Left lung (tissue), 10 donors: ENCODE measurements around the gene ARHGAP27. TPM values are rescaled to one million over a fixed set of nuclear protein-coding genes. Genes with fewer than 3 reads are reported as not detected.

Experiments used
- ATAC-seq: fragments of 200-7000 bp; cut with Tn5 transposase; one replicate; pipeline ENCODE4 v1.9.1; 2020; ENCODE audit warnings: moderate library complexity
- DNase-seq, 4 donors: peaks; one replicate each; pipeline ENCODE4 v3.0.0-alpha.2; 2013 to 2020
- H3K27ac ChIP-seq, 2 donors: fragments of 200-600 bp; sonication (generic) in 1 of 2; one replicate each; pipeline versions ENCODE4 v1.5.0 to v1.8.0; 2020 to 2021
- H3K27me3 ChIP-seq, 2 donors: fragments of 200-600 bp; sonication (generic) in 1 of 2; one replicate each; pipeline versions ENCODE4 v1.5.0 to v1.8.0; 2020 to 2021
- H3K36me3 ChIP-seq, 2 donors: fragments of 200-600 bp; sonication (generic) in 1 of 2; one replicate each; pipeline versions ENCODE4 v1.5.0 to v1.8.0; 2020 to 2021
- H3K4me1 ChIP-seq, 2 donors: fragments of 200-600 bp; one replicate each; pipeline ENCODE4 v1.8.0; 2021
- H3K4me3 ChIP-seq, 2 donors: fragments of 200-600 bp; sonication (generic) in 1 of 2; one replicate each; pipeline versions ENCODE4 v1.5.0 to v1.8.0; 2020 to 2021; ENCODE audit warnings: mild to moderate bottlenecking in 1 of 2
- H3K9me3 ChIP-seq, 2 donors: fragments of 200-600 bp; sonication (generic) in 1 of 2; one replicate each; pipeline versions ENCODE4 v1.5.0 to v1.8.0; 2020 to 2021
- CTCF ChIP-seq, 2 donors: fragments of 200-600 bp; sonication (generic) in 1 of 2; IDR thresholded peaks; one replicate each; pipeline versions ENCODE4 v1.5.0 to v1.8.0; 2021; ENCODE audit warnings: antibody characterized with exemption in 2 of 2
- intact Hi-C, 2 donors: fragments of 100-400 bp; cut with DNase I; formaldehyde crosslinking; loops; one replicate each; pipeline versions ENCODE4 v1.11.2 to v1.14.2; 2022
- polyA plus RNA-seq, 6 donors: library from polyadenylated mRNA; unstranded; fragments of 120-200 nt; gene quantifications; one replicate each; pipeline ENCODE4 v1.2.1, GENCODE V29; 2013; ENCODE audit not compliant: insufficient read length in 6 of 6
- total RNA-seq, 2 donors: library from RNA; stranded (reverse); fragmentation: NEBNext Ultra II Directional; extraction: Animal tissue kit (Norgen Biotek cat#: 25700); gene quantifications; one replicate each; pipeline ENCODE4 v1.2.1, GENCODE V29; 2021
- donor health status: DM: no; HTN: yes; CAD: no.
- donor health status: DM: no; HTN: no; CAD: no.

The ARHGAP27 gene
- total and polyA plus RNA-seq, 8 donors: 22.3 to 80.6 (median 29.2) TPM

GRCh38 chr17:45435481-45435880 lies 2.8 kb upstream of the ARHGAP27 start:
- Histone ChIP-seq H3K4me3 (no peak overlapping the region), H3K9me3 (no peaks in the 10 kb centered on the region), H3K27me3 (peaks cover 0 to 13% of the 10 kb centered on the region in 2 donors), H3K4me1 (peaks cover 21 to 34% of the 10 kb centered on the region in 2 donors), H3K36me3 (peaks cover 0 to 58% of the 10 kb centered on the region in 2 donors), H3K27ac (no peak overlapping the region)
- ATAC-seq: no peak
- peak in 1 of 4 donors; percentile 42 for DNase-seq
- intact Hi-C loops: no loop called here
- TF ChIP-seq CTCF (IDR thresholded peaks at IDR 0.05): no peak

GRCh38 chr17:45433159-45433535 lies 477 bp upstream of the ARHGAP27 start:
- Histone ChIP-seq H3K36me3 (peaks cover 0 to 49% of the 10 kb centered on the region in 2 donors), H3K27me3 (peaks cover 0 to 28% of the 10 kb centered on the region in 2 donors), H3K4me3 (peak overlapping the region; percentile 56 to 79), H3K4me1 (peaks cover 27 to 49% of the 10 kb centered on the region in 2 donors), H3K9me3 (no peaks in the 10 kb centered on the region), H3K27ac (peak overlapping the region; percentile 80 to 92)
- no peak for TF ChIP-seq CTCF (IDR thresholded peaks at IDR 0.05)
- intact Hi-C loops: no loop called here
- DNase-seq (peak in 1 of 4 donors; percentile 58), ATAC-seq (no peak)

- H3K27me3 ChIP-seq: peaks cover 0 to 28% of the 10 kb centered on the region in 2 donors
- H3K36me3 ChIP-seq: peaks cover 0 to 35% of the 10 kb centered on the region in 2 donors
- intact Hi-C loops: no loop called here
- H3K9me3 ChIP-seq: no peaks in the 10 kb centered on the region
- no peak for TF ChIP-seq CTCF (IDR thresholded peaks at IDR 0.05)
- DNase-seq: peak; percentile 62 to 98 (median 89)
- H3K4me1 ChIP-seq: peaks cover 30 to 63% of the 10 kb centered on the region in 2 donors
- peak overlapping the region; percentile 56 to 79 for H3K4me3 ChIP-seq
- peak; percentile 87 for ATAC-seq
- peak overlapping the region; percentile 80 to 92 for H3K27ac ChIP-seq
These were observed 902 bp downstream of the ARHGAP27 start for GRCh38 chr17:45431531-45432404.

- H3K4me1 ChIP-seq: peaks cover 30 to 67% of the 10 kb centered on the region in 2 donors
- H3K9me3 ChIP-seq: no peaks in the 10 kb centered on the region
- peak overlapping the region; percentile 56 to 79 for H3K4me3 ChIP-seq
- peaks cover 0 to 28% of the 10 kb centered on the region in 2 donors for H3K27me3 ChIP-seq
- TF ChIP-seq CTCF (IDR thresholded peaks at IDR 0.05): no peak
- peak overlapping the region; percentile 80 to 92 for H3K27ac ChIP-seq
- DNase-seq (peak; percentile 51 to 88 (median 80)), ATAC-seq (peak; percentile 64)
- H3K36me3 ChIP-seq: peaks cover 0 to 26% of the 10 kb centered on the region in 2 donors
- intact Hi-C loops: no loop called here
These were observed 1.7 kb downstream of the ARHGAP27 start for GRCh38 chr17:45430738-45431530.
